ENCODE results near the gene PROCA1.

The PROCA1 gene

DNA sequence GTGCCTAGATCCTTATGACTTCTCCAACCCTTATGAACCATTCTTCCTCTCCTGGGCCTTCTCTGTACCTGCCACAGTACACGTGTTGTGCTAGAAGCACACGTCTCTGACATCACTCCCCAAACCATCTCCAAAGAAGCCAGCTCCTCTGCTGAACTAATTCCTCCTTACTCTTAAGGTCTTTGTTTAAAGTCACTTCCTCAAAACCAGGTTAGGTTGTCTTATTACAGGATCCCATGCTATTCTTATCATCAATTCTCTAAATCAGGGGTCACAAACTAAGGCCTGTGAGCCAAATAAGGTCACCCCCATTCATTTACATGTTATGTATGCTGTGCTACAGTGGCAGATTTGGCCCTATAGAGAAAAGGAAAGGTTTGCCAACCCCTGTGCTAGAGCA, 45.7 kb downstream of the PROCA1 start:
- Histone ChIP-seq H3K9me3 (ENCODE audit: control insufficient read depth, insufficient read depth, low read length) (no peaks in the 10 kb centered on the region), H3F3A (ENCODE audit: control insufficient read depth, insufficient read depth) (no peaks in the 10 kb centered on the region), H3K79me2 (ENCODE audit: control insufficient read depth, low read length) (peaks cover 80% of the 10 kb centered on the region), H3K27ac (ENCODE audit: low read depth, low read length) (no peak overlapping the region), H3K4me1 (ENCODE audit: control insufficient read depth, low read length) (peaks cover 14% of the 10 kb centered on the region), H3K4me2 (ENCODE audit: low read length) (no peak overlapping the region), H3K4me3 (ENCODE audit: low read length) (no peak overlapping the region), H4K20me1 (ENCODE audit: control insufficient read depth, insufficient read depth, low read depth, low read length) (no peaks in the 10 kb centered on the region), H3K36me3 (ENCODE audit: control insufficient read depth, low read length) (peaks cover 50% of the 10 kb centered on the region), H3K27me3 (ENCODE audit: control insufficient read depth, low read length) (no peaks in the 10 kb centered on the region), H3K9me2 (replicated peaks; ENCODE audit: control insufficient read depth, low read length) (no peaks in the 10 kb centered on the region)
- no peak for TF ChIP-seq EZH2phosphoT487 (IDR thresholded peaks at IDR 0.05; ENCODE audit: borderline replicate concordance, low read length)
- TF ChIP-seq, protein P1, sequence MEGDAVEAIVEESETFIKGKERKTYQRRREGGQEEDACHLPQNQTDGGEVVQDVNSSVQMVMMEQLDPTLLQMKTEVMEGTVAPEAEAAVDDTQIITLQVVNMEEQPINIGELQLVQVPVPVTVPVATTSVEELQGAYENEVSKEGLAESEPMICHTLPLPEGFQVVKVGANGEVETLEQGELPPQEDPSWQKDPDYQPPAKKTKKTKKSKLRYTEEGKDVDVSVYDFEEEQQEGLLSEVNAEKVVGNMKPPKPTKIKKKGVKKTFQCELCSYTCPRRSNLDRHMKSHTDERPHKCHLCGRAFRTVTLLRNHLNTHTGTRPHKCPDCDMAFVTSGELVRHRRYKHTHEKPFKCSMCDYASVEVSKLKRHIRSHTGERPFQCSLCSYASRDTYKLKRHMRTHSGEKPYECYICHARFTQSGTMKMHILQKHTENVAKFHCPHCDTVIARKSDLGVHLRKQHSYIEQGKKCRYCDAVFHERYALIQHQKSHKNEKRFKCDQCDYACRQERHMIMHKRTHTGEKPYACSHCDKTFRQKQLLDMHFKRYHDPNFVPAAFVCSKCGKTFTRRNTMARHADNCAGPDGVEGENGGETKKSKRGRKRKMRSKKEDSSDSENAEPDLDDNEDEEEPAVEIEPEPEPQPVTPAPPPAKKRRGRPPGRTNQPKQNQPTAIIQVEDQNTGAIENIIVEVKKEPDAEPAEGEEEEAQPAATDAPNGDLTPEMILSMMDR (IDR thresholded peaks at IDR 0.05; ENCODE audit: low read depth, low read length, poor library complexity, severe bottlenecking), result no peak

DNA sequence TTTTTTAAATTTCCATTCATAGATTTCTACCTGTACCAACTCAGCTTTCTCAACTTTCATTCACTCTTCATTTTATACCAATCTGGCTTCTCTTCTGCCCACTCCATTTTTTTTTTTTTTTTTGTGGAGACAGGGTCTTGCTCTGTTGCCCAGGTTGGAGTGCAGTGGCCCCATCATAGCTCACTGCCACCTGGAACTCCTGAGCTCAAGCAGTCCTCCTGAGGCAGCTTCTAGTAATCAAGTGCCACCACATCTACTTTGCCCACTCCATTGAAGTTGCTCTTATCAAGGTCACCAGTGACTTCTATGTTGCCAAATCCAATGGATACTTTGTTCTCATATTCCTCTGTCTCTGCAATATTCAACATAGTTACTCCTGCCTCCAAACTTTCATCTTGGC, 48.0 kb downstream of the PROCA1 start:
- Histone ChIP-seq H3K27ac (ENCODE audit: low read depth, low read length) (no peak overlapping the region), H3K36me3 (ENCODE audit: control insufficient read depth, low read length) (peaks cover 52% of the 10 kb centered on the region), H4K20me1 (ENCODE audit: control insufficient read depth, insufficient read depth, low read depth, low read length) (no peaks in the 10 kb centered on the region), H3K4me3 (ENCODE audit: low read length) (peak overlapping the region; percentile 84), H3K4me1 (ENCODE audit: control insufficient read depth, low read length) (peaks cover 22% of the 10 kb centered on the region), H3F3A (ENCODE audit: control insufficient read depth, insufficient read depth) (no peaks in the 10 kb centered on the region), H3K4me2 (ENCODE audit: low read length) (peak overlapping the region; percentile 70), H3K9me2 (replicated peaks; ENCODE audit: control insufficient read depth, low read length) (no peaks in the 10 kb centered on the region), H3K79me2 (ENCODE audit: control insufficient read depth, low read length) (peaks cover 87% of the 10 kb centered on the region), H3K27me3 (ENCODE audit: control insufficient read depth, low read length) (no peaks in the 10 kb centered on the region), H3K9me3 (ENCODE audit: control insufficient read depth, insufficient read depth, low read length) (no peaks in the 10 kb centered on the region)
- TF ChIP-seq, protein P1 (IDR thresholded peaks at IDR 0.05; ENCODE audit: low read depth, low read length, poor library complexity, severe bottlenecking), result no peak

DNA sequence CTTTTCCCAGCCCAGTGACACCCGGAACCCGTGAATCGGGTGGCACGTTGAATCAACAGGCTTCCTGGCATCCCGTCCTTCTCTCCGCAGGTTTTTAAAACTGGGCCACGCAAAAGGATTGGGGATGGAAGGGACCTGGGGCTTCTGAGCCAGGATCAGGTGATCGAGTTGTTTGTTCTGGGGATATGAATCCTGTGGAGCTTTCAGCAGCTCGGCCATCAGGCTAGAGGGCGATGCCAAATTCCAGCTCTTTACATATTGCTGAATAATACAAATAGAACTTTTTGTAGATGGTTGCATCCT, 49.2 kb downstream of the PROCA1 start:
- H3K27me3 ChIP-seq (ENCODE audit: control insufficient read depth, low read length), result no peaks in the 10 kb centered on the region
- peak overlapping the region; percentile 70 for H3K4me2 ChIP-seq (ENCODE audit: low read length)
- H3K27ac ChIP-seq (ENCODE audit: low read depth, low read length), result peak overlapping the region; percentile 81
- H3F3A ChIP-seq (ENCODE audit: control insufficient read depth, insufficient read depth), result no peaks in the 10 kb centered on the region
- H3K9me2 ChIP-seq (replicated peaks; ENCODE audit: control insufficient read depth, low read length), result no peaks in the 10 kb centered on the region
- TF ChIP-seq, protein P1 (IDR thresholded peaks at IDR 0.05; ENCODE audit: low read depth, low read length, poor library complexity, severe bottlenecking), result no peak
- peaks cover 22% of the 10 kb centered on the region for H3K4me1 ChIP-seq (ENCODE audit: control insufficient read depth, low read length)
- no peaks in the 10 kb centered on the region for H3K9me3 ChIP-seq (ENCODE audit: control insufficient read depth, insufficient read depth, low read length)
- H3K4me3 ChIP-seq (ENCODE audit: low read length), result peak overlapping the region; percentile 84
- H3K79me2 ChIP-seq (ENCODE audit: control insufficient read depth, low read length), result peaks cover 79% of the 10 kb centered on the region
- no peaks in the 10 kb centered on the region for H4K20me1 ChIP-seq (ENCODE audit: control insufficient read depth, insufficient read depth, low read depth, low read length)
- peaks cover 47% of the 10 kb centered on the region for H3K36me3 ChIP-seq (ENCODE audit: control insufficient read depth, low read length)
